GM12865 (cell line): ENCODE measurements around the gene ROR1.

Experiments used
- DNase-seq: peaks from one replicate; pipeline ENCODE4 v3.0.0; 2010; ENCODE audit warnings: low read depth
- H3K4me3 ChIP-seq: 2 replicates; pipeline ENCODE4 v1.5.1; 2011; ENCODE audit warnings: mild to moderate bottlenecking, low read depth, low read length, control low read depth
- TF ChIP-seq, protein P1 (sequence below): IDR thresholded peaks from 2 replicates; pipeline ENCODE4 v1.5.1; 2011; ENCODE audit warnings: low read length, control low read depth, low read depth, inconsistent platforms; ENCODE audit not compliant: insufficient read depth; ENCODE audit errors: missing control alignments

The ROR1 gene

GRCh38 chr1:63792152-63792551, 18.3 kb downstream of the ROR1 start:
- TF ChIP-seq, protein P1, sequence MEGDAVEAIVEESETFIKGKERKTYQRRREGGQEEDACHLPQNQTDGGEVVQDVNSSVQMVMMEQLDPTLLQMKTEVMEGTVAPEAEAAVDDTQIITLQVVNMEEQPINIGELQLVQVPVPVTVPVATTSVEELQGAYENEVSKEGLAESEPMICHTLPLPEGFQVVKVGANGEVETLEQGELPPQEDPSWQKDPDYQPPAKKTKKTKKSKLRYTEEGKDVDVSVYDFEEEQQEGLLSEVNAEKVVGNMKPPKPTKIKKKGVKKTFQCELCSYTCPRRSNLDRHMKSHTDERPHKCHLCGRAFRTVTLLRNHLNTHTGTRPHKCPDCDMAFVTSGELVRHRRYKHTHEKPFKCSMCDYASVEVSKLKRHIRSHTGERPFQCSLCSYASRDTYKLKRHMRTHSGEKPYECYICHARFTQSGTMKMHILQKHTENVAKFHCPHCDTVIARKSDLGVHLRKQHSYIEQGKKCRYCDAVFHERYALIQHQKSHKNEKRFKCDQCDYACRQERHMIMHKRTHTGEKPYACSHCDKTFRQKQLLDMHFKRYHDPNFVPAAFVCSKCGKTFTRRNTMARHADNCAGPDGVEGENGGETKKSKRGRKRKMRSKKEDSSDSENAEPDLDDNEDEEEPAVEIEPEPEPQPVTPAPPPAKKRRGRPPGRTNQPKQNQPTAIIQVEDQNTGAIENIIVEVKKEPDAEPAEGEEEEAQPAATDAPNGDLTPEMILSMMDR: no peak
- no peak for DNase-seq
- H3K4me3 ChIP-seq: no peak overlapping the region

GRCh38 chr1:63793741-63794240, 20.0 kb downstream of the ROR1 start:
- no peak for DNase-seq
- H3K4me3 ChIP-seq: no peak overlapping the region
- TF ChIP-seq, protein P1: no peak

DNA sequence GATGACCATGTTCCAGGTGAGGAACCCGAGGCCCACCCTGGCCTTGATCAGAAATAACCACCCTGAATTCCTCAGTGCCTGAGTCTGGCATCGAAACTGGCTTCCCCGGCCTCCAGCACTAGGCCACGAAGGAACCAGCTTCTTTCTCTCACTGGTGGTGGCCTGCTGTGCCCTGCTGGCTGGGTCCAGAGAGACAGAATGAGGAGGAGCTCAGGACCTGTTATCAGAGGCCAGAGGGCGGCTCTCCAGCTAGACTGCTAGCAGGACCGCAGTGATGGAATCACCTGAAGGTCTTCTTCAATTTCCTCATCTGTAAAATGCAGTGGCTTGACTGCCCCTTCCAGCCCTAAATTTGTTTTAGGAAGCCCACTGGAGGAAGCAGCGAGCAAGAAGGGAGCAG, 20.5 kb downstream of the ROR1 start:
- no peak for DNase-seq
- TF ChIP-seq, protein P1: no peak
- no peak overlapping the region for H3K4me3 ChIP-seq

- no peak for DNase-seq
- H3K4me3 ChIP-seq: no peak overlapping the region
- TF ChIP-seq, protein P1: no peak
Measured at GRCh38 chr1:63794939-63795378, 21.1 kb downstream of the ROR1 start.

DNA sequence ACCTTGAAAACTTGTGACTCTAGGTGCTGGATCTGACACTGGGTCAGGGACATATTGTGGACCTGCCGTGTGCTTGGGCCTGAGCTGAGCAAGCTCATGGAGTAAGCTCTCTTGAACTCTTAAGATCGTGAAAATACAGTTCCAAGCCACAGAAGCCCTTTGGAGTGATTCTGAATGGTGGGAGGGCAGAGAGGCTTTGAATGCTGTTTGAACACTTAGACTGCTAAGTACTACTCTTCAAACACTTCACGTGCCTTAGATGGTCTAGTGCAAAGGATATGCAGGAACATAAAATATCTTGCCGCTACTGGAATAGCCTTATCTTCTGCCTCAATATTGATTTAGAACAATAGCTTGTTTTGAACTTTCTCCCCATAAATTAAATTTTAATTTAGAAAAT, 21.6 kb downstream of the ROR1 start:
- DNase-seq: no peak
- no peak overlapping the region for H3K4me3 ChIP-seq
- TF ChIP-seq, protein P1: no peak

- H3K4me3 ChIP-seq: no peak overlapping the region
- TF ChIP-seq, protein P1: no peak
- DNase-seq: no peak
Measured at GRCh38 chr1:63797056-63797726, 23.4 kb downstream of the ROR1 start.

DNA sequence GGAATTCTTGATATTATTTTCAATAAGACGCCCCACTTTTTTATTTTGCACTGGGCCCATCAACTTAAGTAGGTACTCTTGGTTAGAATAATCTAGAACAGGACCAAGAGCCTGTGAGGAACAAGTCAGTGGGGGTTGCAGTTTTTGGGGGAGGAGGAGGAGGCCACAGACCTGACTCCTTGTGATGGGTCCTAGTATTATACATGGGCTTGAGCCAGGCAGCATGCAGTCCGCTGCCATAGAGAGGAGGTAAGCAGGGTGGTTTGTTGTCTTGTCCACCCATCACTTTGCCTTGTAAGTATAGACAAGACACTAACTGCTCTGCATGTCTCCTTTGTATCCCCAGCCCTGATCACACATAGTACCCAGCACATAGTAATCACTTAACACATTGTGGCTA, 24.5 kb downstream of the ROR1 start:
- TF ChIP-seq, protein P1: no peak
- H3K4me3 ChIP-seq: no peak overlapping the region
- DNase-seq: no peak
